Measurements from ENCODE around the gene BGN.

Gene BGN

GRCh38 chrX:153546386-153546785 is 51.6 kb downstream of the BGN start:
- no peak for ATAC-seq
- TF ChIP-seq ZFP3 (CRISPR knock-in tag; IDR thresholded peaks at IDR 0.05) (no peak), SNAI2 (CRISPR knock-in tag; IDR thresholded peaks at IDR 0.05) (no peak), GLIS3 (CRISPR knock-in tag; IDR thresholded peaks at IDR 0.05) (no peak), TCF4 (CRISPR knock-in tag; IDR thresholded peaks at IDR 0.05; ENCODE audit: borderline replicate concordance) (no peak), ZNF8 (CRISPR knock-in tag; IDR thresholded peaks at IDR 0.05) (no peak), ISL1 (CRISPR knock-in tag; IDR thresholded peaks at IDR 0.05) (no peak)

GRCh38 chrX:153547195-153547594 is 52.4 kb downstream of the BGN start:
- TF ChIP-seq CSDC2 (CRISPR knock-in tag; IDR thresholded peaks at IDR 0.05) (no peak), ZC3H10 (CRISPR knock-in tag; IDR thresholded peaks at IDR 0.05) (no peak), ARNTL (CRISPR knock-in tag; IDR thresholded peaks at IDR 0.05; ENCODE audit: borderline replicate concordance, low read depth) (no peak), CSRNP3 (CRISPR knock-in tag; IDR thresholded peaks at IDR 0.05) (no peak), ESRRG (CRISPR knock-in tag; IDR thresholded peaks at IDR 0.05) (no peak), ISL1 (CRISPR knock-in tag; IDR thresholded peaks at IDR 0.05) (no peak), ZNF565 (CRISPR knock-in tag; conservative IDR thresholded peaks at IDR 0.05; ENCODE audit: low read depth) (no peak)
- ATAC-seq = no peak

GRCh38 chrX:153549231-153549630 is 54.5 kb downstream of the BGN start:
- ATAC-seq = no peak
- TF ChIP-seq CSRNP3 (CRISPR knock-in tag; IDR thresholded peaks at IDR 0.05) (no peak), SNAI2 (CRISPR knock-in tag; IDR thresholded peaks at IDR 0.05) (no peak), ZFP30 (CRISPR knock-in tag; IDR thresholded peaks at IDR 0.05) (no peak), BACH2 (CRISPR knock-in tag; IDR thresholded peaks at IDR 0.05; ENCODE audit: borderline replicate concordance) (no peak), ESRRG (CRISPR knock-in tag; IDR thresholded peaks at IDR 0.05) (no peak), TCF4 (CRISPR knock-in tag; IDR thresholded peaks at IDR 0.05; ENCODE audit: borderline replicate concordance) (no peak), ISL1 (CRISPR knock-in tag; IDR thresholded peaks at IDR 0.05) (no peak), ARNTL (CRISPR knock-in tag; IDR thresholded peaks at IDR 0.05; ENCODE audit: borderline replicate concordance, low read depth) (no peak), RARB (CRISPR knock-in tag; IDR thresholded peaks at IDR 0.05) (no peak), ZNF70 (CRISPR knock-in tag; IDR thresholded peaks at IDR 0.05) (no peak), PPARA (CRISPR knock-in tag; IDR thresholded peaks at IDR 0.05; ENCODE audit: borderline replicate concordance) (no peak), ZC3H10 (CRISPR knock-in tag; IDR thresholded peaks at IDR 0.05) (no peak), ZFP3 (CRISPR knock-in tag; IDR thresholded peaks at IDR 0.05) (no peak), POU6F1 (CRISPR knock-in tag; IDR thresholded peaks at IDR 0.05; ENCODE audit: borderline replicate concordance, low read depth) (no peak), OSR1 (CRISPR knock-in tag; IDR thresholded peaks at IDR 0.05) (no peak), TSHZ2 (CRISPR knock-in tag; IDR thresholded peaks at IDR 0.05) (no peak), TOX (CRISPR knock-in tag; IDR thresholded peaks at IDR 0.05; ENCODE audit: borderline replicate concordance) (no peak)

GRCh38 chrX:153549807-153550206 is 55.0 kb downstream of the BGN start:
- ATAC-seq = 0 out of 3 replicates have a peak, but pooled peaks have one; percentile 11
- TF ChIP-seq OSR1 (CRISPR knock-in tag; IDR thresholded peaks at IDR 0.05) (no peak), ZNF8 (CRISPR knock-in tag; IDR thresholded peaks at IDR 0.05) (no peak), ZFP30 (CRISPR knock-in tag; IDR thresholded peaks at IDR 0.05) (no peak), ISL1 (CRISPR knock-in tag; IDR thresholded peaks at IDR 0.05) (no peak), RARB (CRISPR knock-in tag; IDR thresholded peaks at IDR 0.05) (no peak), TCF4 (CRISPR knock-in tag; IDR thresholded peaks at IDR 0.05; ENCODE audit: borderline replicate concordance) (no peak), ESRRG (CRISPR knock-in tag; IDR thresholded peaks at IDR 0.05) (no peak), TOX (CRISPR knock-in tag; IDR thresholded peaks at IDR 0.05; ENCODE audit: borderline replicate concordance) (no peak), POU6F1 (CRISPR knock-in tag; IDR thresholded peaks at IDR 0.05; ENCODE audit: borderline replicate concordance, low read depth) (no peak)

All from SK-N-SH treated with all-trans-retinoic acid at 6 μM for 48 hours (cell line).